ENCODE data around the gene ST6GALNAC3.

Gene ST6GALNAC3

GRCh38 chr1:76583875-76584477 lies 509.4 kb downstream of the ST6GALNAC3 start:
- no peaks in the 10 kb centered on the region for H3K36me3 ChIP-seq (ENCODE audit: control insufficient read depth, low read length)
- no peaks in the 10 kb centered on the region for H3K9me3 ChIP-seq (ENCODE audit: control insufficient read depth, insufficient read depth, low read length)
- H3K79me2 ChIP-seq (ENCODE audit: control insufficient read depth, low read length): no peaks in the 10 kb centered on the region
- no peak overlapping the region for H3K4me3 ChIP-seq (ENCODE audit: low read length)
- no peaks in the 10 kb centered on the region for H4K20me1 ChIP-seq (ENCODE audit: control insufficient read depth, insufficient read depth, low read depth, low read length)
- no peaks in the 10 kb centered on the region for H3K9me2 ChIP-seq (replicated peaks; ENCODE audit: control insufficient read depth, low read length)
- H3K4me1 ChIP-seq (ENCODE audit: control insufficient read depth, low read length): no peaks in the 10 kb centered on the region
- H3K27me3 ChIP-seq (ENCODE audit: control insufficient read depth, low read length): no peaks in the 10 kb centered on the region
- H3F3A ChIP-seq (ENCODE audit: control insufficient read depth, insufficient read depth): no peaks in the 10 kb centered on the region
- TF ChIP-seq CTCF (IDR thresholded peaks at IDR 0.05; ENCODE audit: low read depth, low read length, poor library complexity, severe bottlenecking) (no peak), EZH2phosphoT487 (IDR thresholded peaks at IDR 0.05; ENCODE audit: borderline replicate concordance, low read length) (no peak)
- no peak overlapping the region for H3K4me2 ChIP-seq (ENCODE audit: low read length)
- no peak overlapping the region for H3K27ac ChIP-seq (ENCODE audit: low read depth, low read length)

DNA sequence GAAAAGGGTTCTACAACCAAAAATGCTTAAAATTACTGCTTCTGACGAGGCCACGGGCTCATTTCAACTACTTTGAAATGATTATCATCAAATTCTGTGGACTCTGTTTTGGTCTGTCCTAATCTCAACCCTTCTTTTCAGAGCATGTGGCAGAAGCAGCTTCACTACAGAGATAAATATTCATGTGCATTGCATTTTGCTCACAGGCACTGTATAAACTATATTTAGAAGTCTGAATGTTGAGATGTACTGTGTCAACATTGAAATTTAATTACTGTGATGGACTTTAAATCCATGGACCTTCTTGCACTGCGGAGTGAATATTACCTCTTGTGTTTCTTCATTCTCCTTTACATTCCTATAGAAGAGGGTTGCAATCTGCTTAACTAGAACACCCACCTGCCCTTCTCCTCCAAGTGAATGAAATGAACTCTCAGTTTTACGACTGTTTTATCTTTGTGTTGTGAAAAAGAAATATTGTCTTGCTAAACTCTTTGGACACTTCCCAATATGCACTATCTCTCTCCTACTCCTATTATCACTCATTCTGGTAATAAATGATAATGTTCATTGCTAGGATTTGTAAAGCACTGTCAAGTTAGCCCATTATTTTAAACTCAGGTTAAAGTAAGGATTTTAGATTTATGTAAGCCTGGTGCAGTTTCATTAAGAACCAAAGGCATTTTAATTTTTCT lies 511.6 kb downstream of the ST6GALNAC3 start:
- Histone ChIP-seq H3K27me3 (ENCODE audit: control insufficient read depth, low read length) (no peaks in the 10 kb centered on the region), H3K4me3 (ENCODE audit: low read length) (no peak overlapping the region), H3K79me2 (ENCODE audit: control insufficient read depth, low read length) (no peaks in the 10 kb centered on the region), H3K4me1 (ENCODE audit: control insufficient read depth, low read length) (no peaks in the 10 kb centered on the region), H3K9me3 (ENCODE audit: control insufficient read depth, insufficient read depth, low read length) (no peaks in the 10 kb centered on the region), H3K27ac (ENCODE audit: low read depth, low read length) (no peak overlapping the region), H3F3A (ENCODE audit: control insufficient read depth, insufficient read depth) (no peaks in the 10 kb centered on the region), H3K36me3 (ENCODE audit: control insufficient read depth, low read length) (no peaks in the 10 kb centered on the region), H4K20me1 (ENCODE audit: control insufficient read depth, insufficient read depth, low read depth, low read length) (no peaks in the 10 kb centered on the region), H3K9me2 (replicated peaks; ENCODE audit: control insufficient read depth, low read length) (no peaks in the 10 kb centered on the region), H3K4me2 (ENCODE audit: low read length) (no peak overlapping the region)
- no peak for TF ChIP-seq EZH2phosphoT487 (IDR thresholded peaks at IDR 0.05; ENCODE audit: borderline replicate concordance, low read length)
- no peak for TF ChIP-seq CTCF (IDR thresholded peaks at IDR 0.05; ENCODE audit: low read depth, low read length, poor library complexity, severe bottlenecking)

- Histone ChIP-seq H3K27ac (ENCODE audit: low read depth, low read length) (no peak overlapping the region), H3K4me3 (ENCODE audit: low read length) (no peak overlapping the region), H3K4me2 (ENCODE audit: low read length) (no peak overlapping the region), H4K20me1 (ENCODE audit: control insufficient read depth, insufficient read depth, low read depth, low read length) (no peaks in the 10 kb centered on the region), H3K4me1 (ENCODE audit: control insufficient read depth, low read length) (no peaks in the 10 kb centered on the region), H3K9me2 (replicated peaks; ENCODE audit: control insufficient read depth, low read length) (no peaks in the 10 kb centered on the region), H3K27me3 (ENCODE audit: control insufficient read depth, low read length) (no peaks in the 10 kb centered on the region), H3F3A (ENCODE audit: control insufficient read depth, insufficient read depth) (no peaks in the 10 kb centered on the region), H3K79me2 (ENCODE audit: control insufficient read depth, low read length) (no peaks in the 10 kb centered on the region), H3K9me3 (ENCODE audit: control insufficient read depth, insufficient read depth, low read length) (no peaks in the 10 kb centered on the region), H3K36me3 (ENCODE audit: control insufficient read depth, low read length) (no peaks in the 10 kb centered on the region)
- TF ChIP-seq CTCF (IDR thresholded peaks at IDR 0.05; ENCODE audit: low read depth, low read length, poor library complexity, severe bottlenecking) (no peak), EZH2phosphoT487 (IDR thresholded peaks at IDR 0.05; ENCODE audit: borderline replicate concordance, low read length) (no peak)
Measured at GRCh38 chr1:76587212-76587611, 512.7 kb downstream of the ST6GALNAC3 start.
